HG03469 (cell line): ENCODE measurements around the gene ZNF362.
"Not testable (repeated sequence)": the region's sequence is repeated elsewhere in the genome, so short reads cannot be mapped to it uniquely, and the experiment has no call there.

Experiments
- ATAC-seq: cut with Tn5 transposase; IDR thresholded peaks from one replicate; pipeline ENCODE4 v1.9.1; 2021; ENCODE audit warnings: mild to moderate bottlenecking, moderate library complexity, moderate number of reproducible peaks; ENCODE audit not compliant: unreplicated experiment

The ZNF362 gene

DNA sequence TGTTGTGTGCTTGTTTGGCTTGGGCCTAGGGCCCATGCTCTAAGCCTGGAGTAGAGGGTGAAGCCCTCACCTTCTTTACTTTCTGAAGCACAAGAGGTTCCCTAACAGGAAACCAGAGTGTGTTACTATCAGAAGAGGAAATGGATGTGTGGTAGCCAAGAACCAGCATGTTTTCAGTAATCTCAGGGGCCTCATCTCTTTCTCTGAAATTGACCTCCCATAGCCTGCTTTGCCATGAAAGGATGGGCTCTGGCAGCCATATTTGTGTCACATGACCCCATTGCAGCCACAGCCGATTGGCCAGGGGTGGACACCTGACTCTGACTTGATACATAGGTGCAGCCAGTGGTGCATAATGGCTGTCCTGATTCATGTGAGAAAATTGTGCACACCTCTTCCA, 46.0 kb downstream of the ZNF362 start:
- no peak for ATAC-seq

DNA sequence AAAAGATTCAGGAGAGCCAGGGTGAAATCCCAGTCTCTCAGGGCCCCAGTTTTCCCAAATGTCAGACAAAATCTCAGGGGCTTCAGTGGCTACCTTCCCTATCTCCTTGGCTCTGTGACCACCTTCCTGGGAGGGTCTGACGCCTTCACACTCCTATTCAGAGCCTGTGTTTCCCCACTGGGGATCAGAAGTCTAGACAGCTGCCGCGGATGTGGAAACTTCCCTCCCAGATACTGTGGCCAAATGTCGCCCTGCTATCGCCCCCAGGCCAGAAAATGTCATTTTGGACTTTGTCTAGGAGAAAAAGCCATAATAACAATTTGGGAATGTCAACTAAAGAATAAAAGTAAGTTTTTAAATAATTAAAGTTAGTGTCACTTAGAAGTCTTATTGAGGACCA, 48.7 kb downstream of the ZNF362 start:
- ATAC-seq, result no peak

DNA sequence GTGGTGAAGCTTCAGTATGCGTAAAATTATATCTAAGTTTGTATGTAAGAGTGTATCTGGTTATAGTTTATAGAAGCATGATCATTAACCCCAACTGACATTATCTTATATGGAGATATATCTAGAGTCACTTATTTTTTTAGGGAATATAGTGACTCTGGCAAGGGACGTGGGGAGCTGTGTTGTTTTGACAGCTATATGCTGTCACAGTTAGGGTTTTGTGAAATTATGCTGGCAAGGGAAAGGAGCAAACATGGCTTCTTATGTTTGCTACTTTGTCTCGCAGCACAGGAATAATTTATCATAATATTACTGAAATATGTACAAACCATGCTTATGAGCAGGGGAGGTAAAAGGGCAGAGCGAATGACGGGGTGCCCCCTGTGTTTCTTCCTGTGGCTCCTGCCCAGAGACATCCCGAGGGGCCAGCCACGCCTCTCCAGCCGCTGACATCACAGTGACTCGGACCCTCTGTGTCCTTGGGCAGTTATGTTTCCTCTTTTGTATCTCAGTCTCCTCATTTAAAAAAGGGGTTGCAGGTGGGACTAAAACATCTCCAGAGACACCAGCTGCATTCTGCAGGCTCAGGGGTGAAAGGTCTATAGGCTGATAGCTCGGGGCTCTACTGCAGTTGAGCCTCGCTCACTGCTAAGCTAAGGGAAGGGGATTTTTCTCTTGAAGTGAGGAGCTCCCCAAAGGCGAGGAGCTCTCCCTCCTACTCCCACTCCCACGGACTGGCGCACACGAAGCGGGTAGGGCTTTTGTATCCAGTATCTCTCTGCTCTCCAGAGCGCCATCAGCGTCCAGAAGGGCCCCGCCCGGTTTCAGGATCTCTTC, 49.7 kb downstream of the ZNF362 start:
- no peak for ATAC-seq

DNA sequence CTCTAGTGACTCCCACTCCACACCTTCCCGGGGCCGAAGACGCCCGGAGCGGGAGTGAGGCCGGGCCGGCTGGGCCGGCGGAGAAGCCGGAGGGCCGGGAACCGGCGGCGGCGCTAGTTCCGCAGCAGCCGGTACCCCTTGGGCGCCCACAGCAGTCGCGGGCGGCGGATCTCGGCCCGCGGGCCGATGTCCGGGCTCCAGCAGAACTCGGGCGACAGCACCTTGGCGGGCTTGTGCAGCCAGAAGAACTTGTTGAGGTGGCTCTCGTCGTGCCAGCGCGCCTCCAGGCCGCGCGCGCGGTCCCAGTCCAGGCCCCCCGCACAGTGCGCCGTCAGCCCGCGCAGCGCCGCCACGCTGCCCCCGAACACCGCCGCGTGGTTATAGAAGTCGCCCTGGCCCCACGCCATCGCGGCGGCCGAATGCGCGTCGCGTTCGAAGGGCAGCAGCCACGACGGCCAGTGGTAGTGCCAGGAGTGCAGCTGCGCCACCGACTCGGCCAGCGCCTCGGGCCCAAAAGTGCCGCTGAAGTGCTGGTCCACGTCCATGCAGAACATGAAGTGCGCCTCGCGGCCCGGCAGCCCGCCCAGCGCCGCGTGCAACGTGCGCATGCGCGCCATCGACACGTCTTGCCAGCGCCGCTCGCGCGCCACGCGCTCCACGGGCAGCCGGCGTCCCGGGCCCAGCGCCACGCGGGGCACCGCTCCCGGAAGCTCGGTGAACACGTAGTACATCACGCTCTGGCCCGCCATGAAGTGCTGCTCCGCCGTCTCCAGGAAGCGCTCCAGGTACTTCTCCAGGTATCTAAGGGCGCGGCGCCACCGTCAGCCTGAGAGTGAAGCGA, 50.6 kb downstream of the ZNF362 start:
- no peak for ATAC-seq

DNA sequence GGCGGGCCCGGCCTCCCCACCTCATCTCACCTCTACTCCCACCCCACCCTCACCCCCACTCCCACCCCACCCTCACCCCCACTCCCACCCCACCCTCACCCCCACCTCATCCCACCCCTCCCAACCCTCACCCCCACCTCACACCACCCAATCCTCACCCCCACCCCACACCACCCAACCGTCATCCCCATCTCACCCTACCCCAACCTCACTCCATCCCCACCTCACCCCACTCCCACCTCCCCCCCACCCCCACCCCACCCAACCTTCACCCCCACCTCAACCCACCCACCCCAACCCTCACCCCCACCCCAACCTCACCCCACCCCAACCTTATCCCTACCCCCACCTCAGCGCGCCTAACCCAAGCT, 51.2 kb downstream of the ZNF362 start:
- ATAC-seq, result no peak

DNA sequence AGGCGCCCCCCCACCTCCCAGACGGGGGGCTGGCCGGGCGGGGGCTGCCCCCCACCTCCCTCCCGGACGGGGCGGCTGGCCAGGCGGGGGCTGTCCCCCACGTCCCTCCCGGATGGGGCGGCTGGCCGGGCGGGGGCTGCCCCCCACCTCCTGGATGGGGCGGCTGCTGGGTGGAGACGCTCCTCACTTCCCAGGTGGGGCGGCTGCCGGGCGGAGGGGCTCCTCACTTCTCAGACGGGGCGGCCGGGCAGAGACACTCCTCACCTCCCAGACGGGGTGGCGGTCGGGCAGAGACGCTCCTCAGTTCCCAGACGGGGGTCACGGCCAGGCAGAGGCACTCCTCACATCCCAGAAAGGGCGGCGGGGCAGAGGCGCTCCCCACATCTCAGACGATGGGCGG, 53.1 kb downstream of the ZNF362 start:
- ATAC-seq, result not testable (repeated sequence)

DNA sequence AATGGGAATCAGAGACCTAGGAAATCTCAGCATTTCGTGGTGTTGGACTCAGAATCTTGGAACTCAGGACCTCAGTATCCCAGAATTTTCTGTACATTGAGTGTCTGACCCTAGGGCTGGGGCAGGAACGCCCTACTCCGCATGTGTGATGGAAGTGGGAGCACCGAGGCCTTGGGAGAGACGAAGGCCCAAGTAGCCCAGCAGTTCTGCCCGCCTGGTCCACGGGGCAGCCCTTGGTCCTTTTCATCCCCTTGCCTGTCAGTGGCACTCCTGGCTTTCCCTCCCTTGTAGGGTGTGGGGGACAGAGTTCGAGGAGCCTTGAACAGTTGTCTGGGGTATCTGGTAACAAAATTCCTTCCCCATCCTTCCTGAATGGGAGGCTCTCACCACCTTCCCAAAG, 54.4 kb downstream of the ZNF362 start:
- no peak for ATAC-seq

DNA sequence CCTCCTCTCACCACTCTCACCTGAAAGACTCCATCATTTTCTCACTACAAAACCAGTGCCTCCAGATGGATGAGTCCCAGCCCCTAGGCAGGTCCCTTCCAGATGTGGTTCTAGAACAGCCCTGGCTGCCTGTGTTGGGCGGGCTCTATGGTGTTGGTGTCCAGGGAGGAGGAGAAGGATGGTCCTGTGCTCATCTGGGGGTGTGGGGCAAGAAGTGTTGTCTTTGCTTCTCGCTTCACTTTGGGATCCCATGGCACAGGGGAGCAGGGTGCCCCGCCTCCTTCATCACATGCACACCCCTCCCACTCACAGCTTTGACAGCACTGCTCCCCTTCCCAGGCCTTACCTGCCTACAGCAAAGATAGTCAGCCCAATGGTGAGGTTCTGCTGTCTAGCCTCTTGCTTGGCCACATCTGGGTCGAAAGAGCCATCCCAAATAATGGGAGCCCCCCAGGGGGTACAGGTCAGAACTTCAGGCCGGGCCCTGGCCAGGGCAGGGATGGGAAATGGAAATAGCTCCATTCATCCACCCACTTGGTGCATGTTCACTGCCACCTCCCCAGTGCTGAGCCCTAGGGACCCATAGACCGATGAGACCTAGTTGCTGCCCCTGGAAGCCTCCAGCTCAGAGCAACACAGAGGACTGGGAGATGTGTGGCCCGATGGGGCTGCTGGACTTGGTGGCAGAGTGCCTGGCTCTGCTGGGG, 55.6 kb downstream of the ZNF362 start:
- ATAC-seq, result no peak

DNA sequence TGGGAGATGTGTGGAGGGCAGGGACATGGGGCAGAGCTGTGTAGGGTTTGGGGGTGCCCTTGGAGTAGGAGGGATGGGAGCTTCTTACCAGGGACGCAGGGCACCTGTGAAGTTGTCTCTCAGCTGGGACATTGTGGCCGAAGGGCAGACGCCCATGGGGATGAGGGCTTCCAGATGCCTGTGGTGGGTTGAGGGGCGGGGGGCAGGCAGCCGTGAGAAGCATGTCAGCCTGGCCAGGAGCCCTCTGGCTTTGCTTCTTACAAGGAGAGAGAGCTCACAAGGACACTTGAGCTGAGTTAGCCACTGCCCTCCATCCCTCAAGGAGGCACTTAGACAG, 56.1 kb downstream of the ZNF362 start:
- ATAC-seq, result no peak

DNA sequence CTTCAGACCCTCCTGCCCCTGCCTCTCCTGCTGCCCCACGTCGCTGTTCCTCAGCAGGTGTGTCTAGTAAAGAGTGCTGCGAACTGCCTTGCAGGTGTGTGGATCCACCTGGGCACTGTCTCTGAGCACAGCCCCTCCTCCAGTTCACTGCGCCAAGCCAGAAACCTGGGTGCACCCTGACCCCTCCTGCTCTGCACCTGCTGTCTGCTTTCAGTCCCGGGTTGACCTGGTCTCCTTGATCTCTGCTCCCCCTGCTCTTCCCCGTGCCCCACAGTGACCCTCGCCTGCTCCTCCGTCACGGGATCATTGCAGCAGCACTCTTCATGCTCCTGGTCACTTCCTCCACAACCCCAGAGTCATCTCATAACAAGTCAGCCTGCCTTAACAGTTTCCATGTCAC, 58.1 kb downstream of the ZNF362 start:
- no peak for ATAC-seq

DNA sequence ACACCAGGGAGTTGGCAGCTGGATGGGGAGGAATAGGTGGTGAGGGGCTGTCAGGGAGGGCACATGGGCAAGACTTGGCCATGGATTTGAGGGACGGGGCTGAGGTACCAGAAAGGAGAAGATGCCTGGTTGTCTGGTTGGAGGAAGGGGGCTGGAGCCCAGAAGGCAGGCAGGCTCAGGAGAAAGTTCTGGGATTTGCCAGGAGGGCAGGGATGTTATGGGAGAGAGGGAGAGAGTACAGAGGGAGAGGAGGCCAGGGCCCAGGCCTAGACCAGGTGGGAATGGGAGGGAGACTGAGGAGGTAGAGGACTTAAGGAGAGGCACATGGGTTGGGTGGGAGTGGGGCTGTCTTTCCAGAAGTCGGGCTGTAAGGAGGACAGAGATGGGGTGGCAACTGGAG, 60.3 kb downstream of the ZNF362 start:
- no peak for ATAC-seq

DNA sequence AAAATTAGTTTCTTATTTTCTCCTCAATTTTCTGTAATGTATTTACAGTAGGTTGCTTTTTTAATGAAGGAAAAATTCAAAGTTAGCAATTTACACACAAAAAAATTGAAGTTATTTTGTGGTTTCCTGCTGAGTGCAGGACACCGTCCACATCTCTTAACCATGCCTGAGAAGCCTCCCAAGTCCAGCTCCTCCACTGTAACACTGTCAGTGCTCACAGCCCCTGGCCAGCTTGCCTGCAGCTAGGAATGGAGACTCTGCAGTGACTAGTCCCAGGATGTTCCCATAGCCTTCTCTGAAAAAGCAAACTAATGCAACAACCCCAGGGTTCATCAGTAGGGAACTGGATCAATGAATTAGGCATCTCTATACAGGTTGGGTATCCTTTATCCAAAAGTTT, 61.1 kb downstream of the ZNF362 start:
- ATAC-seq, result no peak

DNA sequence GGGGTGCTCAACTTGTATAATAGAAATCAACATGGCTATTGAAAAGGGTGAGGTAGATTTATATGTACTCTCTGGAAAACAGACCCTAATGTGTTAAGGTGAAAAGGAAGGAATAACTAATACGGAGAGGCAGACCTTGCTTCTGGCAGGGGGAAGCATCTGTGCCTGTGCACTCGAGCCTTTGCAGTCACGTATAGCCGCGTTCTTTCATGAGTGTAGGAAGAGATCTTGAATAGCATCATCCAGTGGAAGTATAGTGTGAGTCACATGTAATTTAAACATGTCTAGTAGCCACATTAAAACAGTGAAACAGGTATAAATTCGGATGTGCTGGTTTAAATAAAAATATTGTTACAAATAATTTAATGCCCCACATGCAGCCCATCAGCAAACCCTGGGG, 61.7 kb downstream of the ZNF362 start:
- ATAC-seq, result no peak

DNA sequence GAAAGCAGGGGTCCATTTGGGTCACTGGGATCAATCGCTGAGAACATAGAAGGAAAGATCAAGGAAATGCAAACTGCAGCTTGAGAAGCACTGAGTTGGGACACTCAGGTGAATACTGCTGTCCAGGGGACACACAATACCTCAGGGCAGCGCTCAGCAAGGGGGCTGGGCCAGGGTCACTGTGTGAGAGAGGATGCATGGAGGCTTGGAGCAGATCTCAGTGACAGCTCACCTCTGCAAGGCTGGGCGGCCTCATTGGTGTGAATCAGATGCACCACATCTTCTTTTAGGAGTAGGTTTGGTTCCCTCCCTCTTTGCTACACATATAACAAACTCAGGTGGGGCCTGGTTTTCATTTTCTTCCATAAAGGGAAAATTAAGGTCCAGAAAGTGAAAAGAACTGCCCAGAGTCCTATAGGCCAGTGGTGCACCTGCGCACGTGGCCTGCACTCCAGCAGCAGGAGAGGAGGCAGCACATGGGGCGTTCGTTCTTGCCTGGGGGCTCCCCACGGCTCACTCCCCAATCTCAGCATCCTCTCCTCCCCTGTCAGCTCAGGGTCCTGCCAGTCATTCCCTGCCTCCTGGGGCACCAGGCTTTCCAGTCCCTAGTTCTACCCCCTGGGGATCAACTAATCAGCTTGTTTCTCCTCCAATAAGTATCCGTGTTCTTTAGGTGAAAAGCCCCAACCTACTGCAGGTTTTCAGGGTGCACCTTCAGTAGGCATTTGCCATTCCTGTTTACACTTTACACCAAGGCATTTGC, 63.1 kb downstream of the ZNF362 start:
- no peak for ATAC-seq

DNA sequence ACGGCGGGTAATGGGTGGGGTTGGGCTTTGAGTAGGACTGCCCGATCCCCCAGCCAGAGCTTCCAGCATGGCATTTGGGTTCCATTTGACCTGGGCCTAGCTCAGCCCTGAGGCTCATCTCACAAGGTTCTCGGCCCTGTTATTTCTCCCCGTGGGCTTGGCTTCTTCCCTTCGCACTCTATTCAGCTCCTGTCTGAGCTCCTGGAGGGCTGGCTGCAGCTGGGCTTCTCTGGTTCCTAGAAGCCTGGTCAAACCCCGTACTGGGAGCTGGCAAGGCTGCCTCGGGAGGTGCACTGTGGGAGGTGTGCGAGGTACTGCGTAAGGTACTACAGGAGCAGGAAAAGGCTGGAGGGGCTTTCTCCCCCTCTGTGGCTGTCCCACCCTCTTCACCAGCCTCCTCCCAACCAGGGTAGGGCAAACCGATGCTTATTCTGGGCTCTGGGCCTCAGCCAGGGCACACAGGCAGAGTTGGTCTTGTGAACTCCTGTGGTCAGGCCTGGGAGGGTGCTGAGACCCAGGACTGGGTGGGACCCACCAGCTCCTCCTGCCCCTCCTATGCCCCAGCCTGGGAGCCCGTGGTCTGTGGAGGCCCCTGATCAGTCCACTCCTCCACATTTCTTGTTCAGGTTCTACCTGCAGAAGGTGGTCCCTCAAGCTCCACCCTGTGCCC, 63.8 kb downstream of the ZNF362 start:
- ATAC-seq, result no peak

DNA sequence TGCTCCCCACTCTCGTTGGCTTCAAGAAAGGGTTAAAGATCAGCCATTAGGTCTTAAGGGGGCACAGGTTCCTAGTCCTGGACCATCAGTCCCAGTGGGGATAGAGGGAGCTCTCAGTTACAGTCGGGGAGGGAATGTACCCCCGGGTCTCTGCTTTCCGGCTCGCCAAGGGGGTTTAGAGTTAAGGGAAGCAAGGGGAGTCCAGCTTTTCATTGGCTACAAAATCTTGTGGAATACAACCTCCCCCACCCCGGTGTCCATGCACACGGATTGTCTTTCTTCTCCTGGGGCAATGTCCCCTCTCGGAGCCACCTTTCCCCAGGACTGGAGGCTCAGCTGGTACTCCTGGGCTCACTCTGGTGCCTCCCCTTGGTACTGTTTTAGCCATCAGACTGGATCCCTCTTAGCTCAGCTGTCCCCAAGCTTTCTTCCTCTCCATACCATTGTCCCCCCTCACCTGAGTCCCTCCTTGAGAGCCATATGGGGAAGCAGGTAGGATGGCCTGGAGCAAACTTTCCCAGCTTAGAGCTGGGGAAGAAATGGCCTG, 64.4 kb downstream of the ZNF362 start, which contains the start of gene A3GALT2:
TSS of gene A3GALT2 (minus strand) at position 480 of the 547 bp plus-strand sequence. CDS start at position 480, 0 bp downstream.
- ATAC-seq, result no peak

DNA sequence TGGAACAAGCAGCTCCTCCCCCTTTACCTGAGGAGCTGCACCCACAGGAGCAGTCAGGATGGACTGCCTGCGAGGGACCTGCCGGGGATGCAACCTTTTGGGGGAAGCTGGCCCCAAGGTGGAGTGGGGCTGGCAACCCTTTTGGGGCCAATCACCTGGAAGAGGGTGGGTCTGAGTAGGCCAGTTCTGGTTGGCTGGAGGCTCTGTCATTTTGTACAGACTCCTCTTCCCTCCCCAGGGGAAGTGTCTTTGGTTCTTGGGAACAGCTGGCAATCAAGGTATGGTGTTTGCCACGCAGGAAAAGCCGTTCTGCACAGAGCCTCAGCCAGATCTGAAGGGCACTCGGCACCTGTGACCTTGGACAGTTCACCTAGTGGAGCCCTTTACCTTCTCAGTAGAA, 64.9 kb downstream of the ZNF362 start:
- no peak for ATAC-seq

DNA sequence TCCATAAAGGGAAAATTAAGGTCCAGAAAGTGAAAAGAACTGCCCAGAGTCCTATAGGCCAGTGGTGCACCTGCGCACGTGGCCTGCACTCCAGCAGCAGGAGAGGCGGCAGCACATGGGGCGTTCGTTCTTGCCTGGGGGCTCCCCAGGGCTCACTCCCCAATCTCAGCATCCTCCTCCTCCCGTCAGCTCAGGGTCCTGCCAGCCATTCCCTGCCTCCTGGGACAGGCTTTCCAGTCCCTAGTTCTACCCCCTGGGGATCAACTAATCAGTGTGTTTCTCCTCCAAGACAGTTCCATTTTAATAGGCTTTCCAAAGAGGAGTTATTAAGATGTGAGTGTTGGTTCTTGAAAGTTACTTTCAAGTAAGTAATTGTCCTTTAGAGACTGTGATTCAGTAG, 65.8 kb downstream of the ZNF362 start:
- ATAC-seq, result no peak

DNA sequence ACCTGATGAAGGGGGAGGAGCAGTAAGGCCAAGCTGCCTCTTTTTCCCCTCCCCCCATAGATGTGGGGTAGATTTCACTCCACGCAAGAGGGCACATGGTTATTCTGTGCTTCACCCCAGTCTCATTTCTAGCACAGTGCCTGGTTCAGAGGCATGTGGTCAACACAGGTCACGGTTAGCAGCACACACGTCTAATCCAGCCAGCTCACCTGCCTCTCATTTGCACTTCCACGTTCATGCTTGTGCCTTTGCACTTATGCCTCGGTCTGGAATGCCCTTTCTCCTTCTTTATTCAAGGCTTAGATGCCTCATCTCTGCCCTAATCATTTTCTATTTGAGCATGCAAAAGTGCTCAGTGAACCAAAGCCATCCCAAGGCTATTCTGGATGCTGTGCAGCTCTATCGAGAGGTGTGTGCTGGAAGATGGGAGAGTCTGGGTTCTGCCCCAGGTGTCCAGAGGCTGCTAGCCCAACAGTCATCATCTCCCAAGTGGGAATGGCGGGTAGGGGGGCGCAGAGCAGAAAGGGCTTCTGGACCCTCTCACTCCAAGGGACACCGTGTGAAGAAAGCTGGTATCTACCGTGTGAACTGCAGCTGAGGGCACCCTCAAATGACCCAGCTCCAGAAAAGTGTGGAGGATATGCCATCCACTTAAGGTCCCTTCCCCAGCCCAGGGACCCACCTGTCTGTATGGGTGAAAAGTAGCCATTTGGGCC, 66.7 kb downstream of the ZNF362 start:
- ATAC-seq, result no peak
